DND-41 (cell line): ENCODE results near the gene RASGRF1.

ENCODE experiments used
- ATAC-seq: fragments of 200-7000 bp; cut with Tn5 transposase; 3 replicates; pipeline ENCODE4 v1.9.1; 2021; ENCODE audit warnings: low read depth; ENCODE audit not compliant: insufficient read depth
- DNase-seq: peaks from one replicate; pipeline ENCODE4 v3.0.0-alpha.2; 2020
- H2AFZ ChIP-seq: 2 replicates; pipeline ENCODE4 v1.6.0; 2012; ENCODE audit warnings: low read depth, low read length
- H3K27ac ChIP-seq: 2 replicates; pipeline ENCODE4 v1.5.1; 2012; ENCODE audit warnings: low read length, inconsistent platforms
- H3K27me3 ChIP-seq: fragments of 200-600 bp; sonication (generic); 2 replicates; pipeline ENCODE4 v1.6.0; 2012; ENCODE audit warnings: low read length, mild to moderate bottlenecking, inconsistent platforms; ENCODE audit not compliant: insufficient read depth, poor library complexity
- H3K36me3 ChIP-seq: 2 replicates; pipeline ENCODE4 v1.5.1; 2012; ENCODE audit warnings: low read length, inconsistent platforms; ENCODE audit not compliant: insufficient read depth
- H3K4me1 ChIP-seq: 2 replicates; pipeline ENCODE4 v1.5.1; 2012; ENCODE audit warnings: mild to moderate bottlenecking, low read length; ENCODE audit not compliant: insufficient read depth
- H3K4me2 ChIP-seq: 2 replicates; pipeline ENCODE4 v1.6.0; 2012; ENCODE audit warnings: mild to moderate bottlenecking, moderate library complexity, low read length, inconsistent platforms; ENCODE audit not compliant: insufficient read depth
- H3K4me3 ChIP-seq, 2 experiments: fragments of 200-600 bp in 1 of 2; shearing (Covaris generic) in 1 of 2; 2 replicates each; pipeline ENCODE4 v1.5.1; 2012 to 2016; ENCODE audit warnings: inconsistent platforms in 2 of 2, low read length in 2 of 2, mild to moderate bottlenecking in 2 of 2, low read depth in 1 of 2, moderate library complexity in 1 of 2
- H3K79me2 ChIP-seq: 2 replicates; pipeline ENCODE4 v1.6.0; 2012; ENCODE audit warnings: low read length, inconsistent platforms; ENCODE audit not compliant: insufficient read depth
- H3K9ac ChIP-seq: 2 replicates; pipeline ENCODE4 v1.6.0; 2012; ENCODE audit warnings: low read depth, mild to moderate bottlenecking, inconsistent platforms, low read length, moderate library complexity
- H3K9me3 ChIP-seq: 2 replicates; pipeline ENCODE4 v1.5.1; 2012; ENCODE audit warnings: low read length, moderate library complexity, mild to moderate bottlenecking, inconsistent platforms; ENCODE audit not compliant: insufficient read depth, severe bottlenecking
- H4K20me1 ChIP-seq: 2 replicates; pipeline ENCODE4 v1.6.0; 2012; ENCODE audit warnings: low read length; ENCODE audit not compliant: insufficient read depth
- CTCF ChIP-seq: IDR thresholded peaks from 2 replicates; pipeline ENCODE4 v1.5.1; 2012; ENCODE audit warnings: borderline replicate concordance, low read length, moderate library complexity, mild to moderate bottlenecking; ENCODE audit not compliant: poor library complexity, severe bottlenecking; ENCODE audit errors: extremely low read depth
- EZH2 ChIP-seq: IDR thresholded peaks from 3 replicates; pipeline ENCODE4 v1.6.1; 2012; ENCODE audit warnings: borderline replicate concordance, low read depth, mild to moderate bottlenecking, moderate library complexity, low read length, inconsistent platforms; ENCODE audit not compliant: severe bottlenecking

Gene RASGRF1

GRCh38 chr15:79122391-79122790 lies 31.8 kb upstream of the RASGRF1 start:
- no peaks in the 10 kb centered on the region for H3K79me2 ChIP-seq
- H3K36me3 ChIP-seq = no peaks in the 10 kb centered on the region
- no peaks in the 10 kb centered on the region for H3K27me3 ChIP-seq
- H3K27ac ChIP-seq = no peak overlapping the region
- H3K4me1 ChIP-seq = no peaks in the 10 kb centered on the region
- TF ChIP-seq CTCF (no peak), EZH2 (no peak)
- H3K4me3 ChIP-seq = no peak overlapping the region
- H4K20me1 ChIP-seq = no peaks in the 10 kb centered on the region
- H3K9ac ChIP-seq = no peak overlapping the region
- DNase-seq (no peak), ATAC-seq (no peak)
- H2AFZ ChIP-seq = no peak overlapping the region
- no peaks in the 10 kb centered on the region for H3K9me3 ChIP-seq
- H3K4me2 ChIP-seq = no peak overlapping the region

GRCh38 chr15:79121571-79121970 lies 31.0 kb upstream of the RASGRF1 start:
- no peaks in the 10 kb centered on the region for H3K4me1 ChIP-seq
- no peaks in the 10 kb centered on the region for H3K36me3 ChIP-seq
- no peak overlapping the region for H2AFZ ChIP-seq
- no peaks in the 10 kb centered on the region for H3K9me3 ChIP-seq
- H4K20me1 ChIP-seq = no peaks in the 10 kb centered on the region
- H3K9ac ChIP-seq = no peak overlapping the region
- no peak overlapping the region for H3K4me3 ChIP-seq
- H3K27me3 ChIP-seq = no peaks in the 10 kb centered on the region
- TF ChIP-seq EZH2 (no peak), CTCF (no peak)
- DNase-seq (no peak), ATAC-seq (no peak)
- H3K4me2 ChIP-seq = no peak overlapping the region
- H3K79me2 ChIP-seq = no peaks in the 10 kb centered on the region
- H3K27ac ChIP-seq = no peak overlapping the region

- no peak overlapping the region for H3K9ac ChIP-seq
- H3K36me3 ChIP-seq = no peaks in the 10 kb centered on the region
- no peaks in the 10 kb centered on the region for H3K9me3 ChIP-seq
- no peak overlapping the region for H3K4me2 ChIP-seq
- DNase-seq = no peak
- no peaks in the 10 kb centered on the region for H3K27me3 ChIP-seq
- no peak overlapping the region for H3K27ac ChIP-seq
- ATAC-seq = no peak
- H3K4me1 ChIP-seq = no peaks in the 10 kb centered on the region
- no peak overlapping the region for H2AFZ ChIP-seq
- no peak overlapping the region for H3K4me3 ChIP-seq
- TF ChIP-seq EZH2 (no peak), CTCF (no peak)
- no peaks in the 10 kb centered on the region for H4K20me1 ChIP-seq
- H3K79me2 ChIP-seq = no peaks in the 10 kb centered on the region
Observed at GRCh38 chr15:79117442-79118204, 27.0 kb upstream of the RASGRF1 start.
